ENCODE data around the gene PLCL1. TPM values are rescaled to one million over a fixed set of nuclear protein-coding genes. Genes with fewer than 3 reads are reported as not detected.

PLCL1 gene
- total RNA-seq, 6 donors from 2014 or later, result 5.3 to 17.0 (median 8.1) TPM

DNA sequence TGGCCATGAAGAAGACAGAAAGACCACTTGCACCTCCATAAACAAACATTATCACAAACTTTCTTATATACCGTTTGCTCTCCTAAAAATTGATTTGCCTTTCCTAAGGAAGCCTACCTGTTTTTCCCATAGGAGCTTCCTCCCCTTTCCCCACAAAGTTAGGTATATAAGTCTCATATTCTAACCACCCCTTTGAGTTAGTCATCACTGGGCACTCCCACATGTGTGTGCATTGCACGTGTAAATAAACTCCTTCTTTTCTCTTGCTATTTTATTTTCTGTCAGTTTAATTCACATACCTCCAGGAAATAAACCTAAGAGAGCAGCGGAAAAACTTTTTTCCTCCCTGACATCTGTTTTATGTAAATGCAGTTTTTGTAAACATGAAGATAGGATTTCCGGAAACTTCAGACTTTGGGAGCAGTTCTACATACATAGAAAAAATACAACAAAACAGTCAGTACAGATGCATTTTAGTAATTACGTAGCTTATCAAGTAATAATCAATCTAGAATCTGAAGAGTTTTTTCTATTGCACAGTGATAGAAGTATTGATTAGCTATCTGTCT is 46.6 kb downstream of the PLCL1 start:
- H3K27me3 ChIP-seq, result no peaks in the 10 kb centered on the region
- TF ChIP-seq POLR2A (IDR thresholded peaks at IDR 0.05), result no peak
- TF ChIP-seq EP300 (IDR thresholded peaks at IDR 0.05), result no peak
- TF ChIP-seq POLR2AphosphoS5 (IDR thresholded peaks at IDR 0.05), result no peak
- TF ChIP-seq, protein P1, sequence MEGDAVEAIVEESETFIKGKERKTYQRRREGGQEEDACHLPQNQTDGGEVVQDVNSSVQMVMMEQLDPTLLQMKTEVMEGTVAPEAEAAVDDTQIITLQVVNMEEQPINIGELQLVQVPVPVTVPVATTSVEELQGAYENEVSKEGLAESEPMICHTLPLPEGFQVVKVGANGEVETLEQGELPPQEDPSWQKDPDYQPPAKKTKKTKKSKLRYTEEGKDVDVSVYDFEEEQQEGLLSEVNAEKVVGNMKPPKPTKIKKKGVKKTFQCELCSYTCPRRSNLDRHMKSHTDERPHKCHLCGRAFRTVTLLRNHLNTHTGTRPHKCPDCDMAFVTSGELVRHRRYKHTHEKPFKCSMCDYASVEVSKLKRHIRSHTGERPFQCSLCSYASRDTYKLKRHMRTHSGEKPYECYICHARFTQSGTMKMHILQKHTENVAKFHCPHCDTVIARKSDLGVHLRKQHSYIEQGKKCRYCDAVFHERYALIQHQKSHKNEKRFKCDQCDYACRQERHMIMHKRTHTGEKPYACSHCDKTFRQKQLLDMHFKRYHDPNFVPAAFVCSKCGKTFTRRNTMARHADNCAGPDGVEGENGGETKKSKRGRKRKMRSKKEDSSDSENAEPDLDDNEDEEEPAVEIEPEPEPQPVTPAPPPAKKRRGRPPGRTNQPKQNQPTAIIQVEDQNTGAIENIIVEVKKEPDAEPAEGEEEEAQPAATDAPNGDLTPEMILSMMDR (IDR thresholded peaks at IDR 0.05), result no peak
- 61 to 81% methylated on average over 5 of the region's 5 CpGs for WGBS, 2 donors
- no peak overlapping the region for H3K27ac ChIP-seq
- no peaks in the 10 kb centered on the region for H3K36me3 ChIP-seq
- H3K4me1 ChIP-seq, result peaks cover 3 to 10% (median 7%) of the 10 kb centered on the region in 4 donors
- DNase-seq (no peak), ATAC-seq (ENCODE audit: low FRiP score in 2 of 2) (no peak)
- H3K9me3 ChIP-seq, result no peaks in the 10 kb centered on the region
- H3K4me3 ChIP-seq, result no peak overlapping the region

DNA sequence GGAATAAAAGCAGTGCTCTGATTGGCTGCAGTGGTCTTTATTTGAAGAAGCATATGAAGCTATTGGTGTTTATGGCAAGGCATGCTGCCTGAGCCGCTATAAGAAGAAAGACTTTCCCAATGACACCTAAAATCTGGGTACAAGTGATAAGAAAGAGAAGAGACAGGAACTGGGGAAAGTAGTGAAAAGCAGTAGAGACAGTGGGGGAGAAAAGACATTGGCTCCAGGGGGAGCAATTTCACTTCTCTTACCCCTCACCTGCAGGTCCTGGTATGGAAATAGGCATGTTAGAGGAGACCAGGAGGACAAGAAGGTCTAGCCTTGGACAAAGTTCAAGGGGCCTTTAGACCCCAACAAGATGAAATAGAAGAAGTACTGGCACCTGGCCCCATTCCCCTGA is 47.1 kb downstream of the PLCL1 start:
- Histone ChIP-seq H3K9me3 (no peaks in the 10 kb centered on the region), H3K4me1 (peaks cover 2 to 10% (median 7%) of the 10 kb centered on the region in 4 donors), H3K36me3 (no peaks in the 10 kb centered on the region), H3K27ac (no peak overlapping the region), H3K27me3 (no peaks in the 10 kb centered on the region), H3K4me3 (no peak overlapping the region)
- TF ChIP-seq, protein P1 (IDR thresholded peaks at IDR 0.05), result no peak
- TF ChIP-seq POLR2A (IDR thresholded peaks at IDR 0.05), result no peak
- no peak for TF ChIP-seq EP300 (IDR thresholded peaks at IDR 0.05)
- no peak for TF ChIP-seq POLR2AphosphoS5 (IDR thresholded peaks at IDR 0.05)
- no peak for DNase-seq
- WGBS, 2 donors, result 81 to 83% methylated on average over 1 of the region's 1 CpG
- ATAC-seq (ENCODE audit: low FRiP score in 2 of 2), result no peak

DNA sequence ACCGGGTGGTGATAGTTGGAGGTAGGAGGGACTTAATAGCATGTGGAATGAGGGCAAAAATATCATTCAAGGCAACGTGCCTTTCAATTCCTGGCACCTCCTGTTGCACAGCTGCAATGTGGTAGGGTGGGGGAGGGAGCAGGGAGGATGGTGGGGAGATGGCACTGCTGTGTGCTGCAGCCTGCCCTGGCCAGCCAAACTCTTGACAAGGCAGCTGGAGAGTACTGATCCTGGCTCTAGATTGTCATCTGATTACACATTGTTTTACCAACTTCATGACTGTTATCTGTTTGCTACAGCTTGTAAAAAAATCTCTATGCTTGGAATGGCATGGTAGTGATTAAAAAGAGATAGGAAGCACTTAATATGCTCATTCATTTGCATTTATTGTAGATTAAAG is 47.7 kb downstream of the PLCL1 start:
- 46 to 75% methylated on average over 2 of the region's 2 CpGs for WGBS, 2 donors
- H3K9me3 ChIP-seq, result no peaks in the 10 kb centered on the region
- H3K27ac ChIP-seq, result no peak overlapping the region
- H3K36me3 ChIP-seq, result no peaks in the 10 kb centered on the region
- no peak overlapping the region for H3K4me3 ChIP-seq
- DNase-seq (no peak), ATAC-seq (ENCODE audit: low FRiP score in 2 of 2) (no peak)
- H3K27me3 ChIP-seq, result no peaks in the 10 kb centered on the region
- TF ChIP-seq POLR2A (IDR thresholded peaks at IDR 0.05) (no peak), POLR2AphosphoS5 (IDR thresholded peaks at IDR 0.05) (no peak)
- TF ChIP-seq, protein P1 (IDR thresholded peaks at IDR 0.05), result no peak
- H3K4me1 ChIP-seq, result peaks cover 0 to 10% (median 7%) of the 10 kb centered on the region in 4 donors

DNA sequence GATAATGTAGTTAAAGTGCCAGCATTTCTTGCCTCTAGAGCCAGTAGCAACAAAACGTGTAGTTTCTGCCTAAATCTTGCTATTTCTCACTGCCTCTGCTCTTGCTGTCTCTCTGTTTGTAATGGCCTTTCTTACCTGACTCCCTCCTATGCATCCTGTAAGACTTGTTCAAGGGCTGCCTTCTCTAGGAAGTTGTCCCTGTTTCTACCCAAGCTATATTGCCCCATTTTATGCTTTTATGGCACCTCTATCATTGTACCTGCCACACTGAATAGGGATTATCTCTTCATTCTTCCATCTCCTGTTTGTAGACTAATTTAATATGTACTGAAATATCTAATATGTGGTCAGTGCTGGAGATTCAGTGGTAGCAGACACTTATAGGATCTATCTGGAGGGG is 49.2 kb downstream of the PLCL1 start:
- H3K27ac ChIP-seq, result no peak overlapping the region
- H3K9me3 ChIP-seq, result peaks cover under 1 to 3% (median under 1%) of the 10 kb centered on the region in 4 donors
- H3K27me3 ChIP-seq, result no peaks in the 10 kb centered on the region
- TF ChIP-seq POLR2A (IDR thresholded peaks at IDR 0.05) (no peak), EP300 (IDR thresholded peaks at IDR 0.05) (no peak), POLR2AphosphoS5 (IDR thresholded peaks at IDR 0.05) (no peak)
- TF ChIP-seq, protein P1 (IDR thresholded peaks at IDR 0.05), result no peak
- DNase-seq (no peak), ATAC-seq (ENCODE audit: low FRiP score in 2 of 2) (no peak)
- no peaks in the 10 kb centered on the region for H3K36me3 ChIP-seq
- H3K4me1 ChIP-seq, result peaks cover 0 to 10% (median 7%) of the 10 kb centered on the region in 4 donors
- H3K4me3 ChIP-seq, result no peak overlapping the region
- 70 to 79% methylated on average over 1 of the region's 1 CpG for WGBS, 2 donors

DNA sequence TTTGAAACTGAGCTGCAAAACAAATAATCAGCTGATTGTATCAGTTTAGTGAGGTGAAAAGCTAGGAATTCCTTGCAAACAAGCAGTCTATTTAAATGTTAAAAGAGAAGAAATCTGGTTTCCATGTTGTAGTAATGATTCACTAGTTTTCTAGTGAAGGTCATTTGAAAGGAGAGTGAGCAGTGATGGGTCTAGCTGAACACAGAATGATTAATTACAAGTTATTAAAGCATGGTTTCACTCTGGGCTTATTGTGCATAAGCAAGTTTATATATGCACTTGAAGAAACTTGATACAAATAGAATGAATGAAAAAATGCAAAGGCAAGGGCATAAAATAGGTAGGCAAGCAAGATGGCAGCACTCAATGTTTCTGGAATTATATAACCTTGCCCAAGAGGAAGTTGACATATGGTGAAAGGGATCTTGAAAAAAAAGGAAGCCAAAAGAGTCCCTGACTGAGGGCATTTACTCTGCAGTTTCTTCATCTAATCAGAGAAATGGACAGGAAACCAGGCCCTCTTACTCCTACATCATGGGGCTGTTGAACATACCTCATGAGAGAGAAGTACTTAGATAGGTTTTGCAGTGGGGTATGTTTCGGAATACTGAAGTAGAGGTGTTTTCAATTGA is 53.2 kb downstream of the PLCL1 start:
- 86 to 100% methylated on average over 1 of the region's 1 CpG for WGBS, 2 donors
- peaks cover 4 to 7% (median 5%) of the 10 kb centered on the region in 4 donors for H3K9me3 ChIP-seq
- H3K27ac ChIP-seq, result no peak overlapping the region

More for the DNA sequence above, 53.2 kb downstream of the PLCL1 start:
- Histone ChIP-seq H3K4me3 (no peak overlapping the region), H3K27me3 (no peaks in the 10 kb centered on the region), H3K4me1 (no peaks in the 10 kb centered on the region), H3K36me3 (no peaks in the 10 kb centered on the region)
- DNase-seq, result no peak
- ATAC-seq (ENCODE audit: low FRiP score in 2 of 2), result no peak
- TF ChIP-seq, protein P1 (IDR thresholded peaks at IDR 0.05), result no peak
- no peak for TF ChIP-seq POLR2A (IDR thresholded peaks at IDR 0.05)
- TF ChIP-seq EP300 (IDR thresholded peaks at IDR 0.05), result no peak
- TF ChIP-seq POLR2AphosphoS5 (IDR thresholded peaks at IDR 0.05), result no peak
